ENCODE data around the gene C4orf51. TPM values are rescaled to one million over a fixed set of nuclear protein-coding genes. Genes with fewer than 3 reads are reported as not detected.

Gene C4orf51
- total and polyA plus RNA-seq, 2 donors (not counting 1 experiment from before 2014, with no cell fraction given): not detected

DNA sequence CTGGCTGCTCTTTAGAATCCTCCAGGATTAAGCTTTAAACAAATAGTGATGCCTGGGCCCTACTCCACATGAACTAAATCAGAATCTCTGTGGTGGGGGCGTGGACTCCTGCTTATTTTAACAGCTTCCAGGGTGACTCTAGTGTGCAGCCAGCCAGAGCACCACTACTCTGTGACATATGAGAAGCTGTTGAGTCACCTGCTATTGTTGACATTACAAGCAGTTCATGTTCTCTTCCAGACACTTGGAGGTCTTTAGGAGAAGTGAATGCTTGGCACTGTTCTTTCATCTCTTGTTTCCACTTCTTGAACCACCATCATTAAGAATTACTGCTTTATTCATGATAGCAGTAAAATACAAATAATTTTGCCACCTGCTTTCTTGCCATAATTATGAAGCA is 426 bp upstream of the C4orf51 start:
- no peaks in the 10 kb centered on the region for H3K36me3 ChIP-seq (ENCODE audit: control insufficient read depth, insufficient read depth, low read length)
- H3K4me1 ChIP-seq (ENCODE audit: control insufficient read depth, extremely low read depth, insufficient read depth, low read length): peaks cover 4% of the 10 kb centered on the region
- TF ChIP-seq, protein P1, sequence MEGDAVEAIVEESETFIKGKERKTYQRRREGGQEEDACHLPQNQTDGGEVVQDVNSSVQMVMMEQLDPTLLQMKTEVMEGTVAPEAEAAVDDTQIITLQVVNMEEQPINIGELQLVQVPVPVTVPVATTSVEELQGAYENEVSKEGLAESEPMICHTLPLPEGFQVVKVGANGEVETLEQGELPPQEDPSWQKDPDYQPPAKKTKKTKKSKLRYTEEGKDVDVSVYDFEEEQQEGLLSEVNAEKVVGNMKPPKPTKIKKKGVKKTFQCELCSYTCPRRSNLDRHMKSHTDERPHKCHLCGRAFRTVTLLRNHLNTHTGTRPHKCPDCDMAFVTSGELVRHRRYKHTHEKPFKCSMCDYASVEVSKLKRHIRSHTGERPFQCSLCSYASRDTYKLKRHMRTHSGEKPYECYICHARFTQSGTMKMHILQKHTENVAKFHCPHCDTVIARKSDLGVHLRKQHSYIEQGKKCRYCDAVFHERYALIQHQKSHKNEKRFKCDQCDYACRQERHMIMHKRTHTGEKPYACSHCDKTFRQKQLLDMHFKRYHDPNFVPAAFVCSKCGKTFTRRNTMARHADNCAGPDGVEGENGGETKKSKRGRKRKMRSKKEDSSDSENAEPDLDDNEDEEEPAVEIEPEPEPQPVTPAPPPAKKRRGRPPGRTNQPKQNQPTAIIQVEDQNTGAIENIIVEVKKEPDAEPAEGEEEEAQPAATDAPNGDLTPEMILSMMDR (conservative IDR thresholded peaks at IDR 0.05 in 1 of 2, IDR thresholded peaks at IDR 0.05 in 1 of 2; ENCODE audit: low read depth in 1 of 2, low read length in 2 of 2): no peak
- no peak for TF ChIP-seq EZH2 (IDR thresholded peaks at IDR 0.05; ENCODE audit: low read length, missing control alignments)
- H3K4me2 ChIP-seq (ENCODE audit: extremely low read depth, insufficient read depth, low read length): peak overlapping the region; percentile 77
- H3K9me3 ChIP-seq (ENCODE audit: control insufficient read depth, insufficient read depth, low read depth, low read length): no peaks in the 10 kb centered on the region
- H3K79me2 ChIP-seq (ENCODE audit: control insufficient read depth, insufficient read depth, low read length): no peaks in the 10 kb centered on the region
- no peak overlapping the region for H3K9ac ChIP-seq (ENCODE audit: insufficient read depth, low read length)
- no peaks in the 10 kb centered on the region for H3K27me3 ChIP-seq (ENCODE audit: control insufficient read depth, insufficient read depth, low read length)
- peak overlapping the region; percentile 49 for H3K27ac ChIP-seq (ENCODE audit: insufficient read depth, low read length)
- DNase-seq (ENCODE audit: low read depth in 2 of 2): peak; percentile 86 to 95
- no peak overlapping the region for H3K4me3 ChIP-seq (replicated peaks in 1 of 4; ENCODE audit: control extremely low read depth in 1 of 4, insufficient read depth in 1 of 4, low read depth in 3 of 4, low read length in 4 of 4)
- no peaks in the 10 kb centered on the region for H4K20me1 ChIP-seq (ENCODE audit: control insufficient read depth, extremely low read depth, insufficient read depth, low read length)
- H2AFZ ChIP-seq (ENCODE audit: low read length): no peak overlapping the region

DNA sequence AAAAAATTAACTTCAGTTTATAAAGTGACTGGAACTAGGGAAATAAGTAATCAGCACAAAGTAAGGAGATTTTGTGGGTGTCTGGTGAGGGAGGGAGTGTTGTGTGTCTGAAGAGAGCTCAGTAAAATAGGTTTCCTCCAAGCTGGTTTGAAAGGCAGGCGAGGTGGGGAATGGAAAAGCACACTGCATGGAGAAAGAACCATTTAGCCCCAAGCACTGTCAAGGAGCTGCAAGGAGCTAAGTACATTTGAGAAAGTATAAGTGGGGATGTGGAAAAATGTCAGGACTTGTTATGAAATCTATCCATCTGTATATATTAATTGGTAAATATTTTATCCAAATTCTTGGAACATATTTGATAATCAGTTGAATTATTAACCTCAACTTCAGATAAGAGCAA is 956 bp downstream of the C4orf51 start:
- no peaks in the 10 kb centered on the region for H3K9me3 ChIP-seq (ENCODE audit: control insufficient read depth, insufficient read depth, low read depth, low read length)
- TF ChIP-seq EZH2 (IDR thresholded peaks at IDR 0.05; ENCODE audit: low read length, missing control alignments): no peak
- TF ChIP-seq, protein P1 (conservative IDR thresholded peaks at IDR 0.05 in 1 of 2, IDR thresholded peaks at IDR 0.05 in 1 of 2; ENCODE audit: low read depth in 1 of 2, low read length in 2 of 2): no peak
- H3K36me3 ChIP-seq (ENCODE audit: control insufficient read depth, insufficient read depth, low read length): no peaks in the 10 kb centered on the region
- peaks cover 4% of the 10 kb centered on the region for H3K4me1 ChIP-seq (ENCODE audit: control insufficient read depth, extremely low read depth, insufficient read depth, low read length)
- H2AFZ ChIP-seq (ENCODE audit: low read length): no peak overlapping the region
- no peak overlapping the region for H3K4me3 ChIP-seq (replicated peaks in 1 of 4; ENCODE audit: control extremely low read depth in 1 of 4, insufficient read depth in 1 of 4, low read depth in 3 of 4, low read length in 4 of 4)
- no peak overlapping the region for H3K27ac ChIP-seq (ENCODE audit: insufficient read depth, low read length)
- no peaks in the 10 kb centered on the region for H3K27me3 ChIP-seq (ENCODE audit: control insufficient read depth, insufficient read depth, low read length)
- no peak overlapping the region for H3K9ac ChIP-seq (ENCODE audit: insufficient read depth, low read length)
- no peaks in the 10 kb centered on the region for H3K79me2 ChIP-seq (ENCODE audit: control insufficient read depth, insufficient read depth, low read length)
- no peak for DNase-seq (ENCODE audit: low read depth in 2 of 2)
- H4K20me1 ChIP-seq (ENCODE audit: control insufficient read depth, extremely low read depth, insufficient read depth, low read length): no peaks in the 10 kb centered on the region
- no peak overlapping the region for H3K4me2 ChIP-seq (ENCODE audit: extremely low read depth, insufficient read depth, low read length)

DNA sequence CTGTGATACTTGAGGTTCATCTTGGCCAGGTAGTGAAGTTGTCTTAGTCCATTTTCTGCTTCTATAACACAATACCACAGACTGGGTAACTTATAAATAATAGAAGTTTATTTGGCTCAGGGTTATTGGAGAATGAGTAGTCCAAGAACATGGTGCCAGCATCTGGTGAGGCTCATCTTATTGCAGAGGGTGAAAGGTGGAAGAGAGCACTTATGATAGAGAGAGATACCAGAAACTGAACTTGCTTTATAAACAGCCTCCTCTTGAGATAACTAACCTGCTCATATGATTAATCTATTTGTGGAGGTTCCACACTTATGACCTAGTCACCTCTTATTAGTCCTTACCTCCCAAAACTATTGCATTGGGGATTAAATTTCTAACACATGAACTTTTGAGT is 1.6 kb downstream of the C4orf51 start:
- no peaks in the 10 kb centered on the region for H3K9me3 ChIP-seq (ENCODE audit: control insufficient read depth, insufficient read depth, low read depth, low read length)
- H3K79me2 ChIP-seq (ENCODE audit: control insufficient read depth, insufficient read depth, low read length): no peaks in the 10 kb centered on the region
- H3K9ac ChIP-seq (ENCODE audit: insufficient read depth, low read length): no peak overlapping the region
- H3K36me3 ChIP-seq (ENCODE audit: control insufficient read depth, insufficient read depth, low read length): no peaks in the 10 kb centered on the region
- H3K4me1 ChIP-seq (ENCODE audit: control insufficient read depth, extremely low read depth, insufficient read depth, low read length): peaks cover 4% of the 10 kb centered on the region
- H4K20me1 ChIP-seq (ENCODE audit: control insufficient read depth, extremely low read depth, insufficient read depth, low read length): no peaks in the 10 kb centered on the region
- no peaks in the 10 kb centered on the region for H3K27me3 ChIP-seq (ENCODE audit: control insufficient read depth, insufficient read depth, low read length)
- no peak overlapping the region for H3K4me2 ChIP-seq (ENCODE audit: extremely low read depth, insufficient read depth, low read length)
- DNase-seq (ENCODE audit: low read depth in 2 of 2): no peak
- TF ChIP-seq, protein P1 (conservative IDR thresholded peaks at IDR 0.05 in 1 of 2, IDR thresholded peaks at IDR 0.05 in 1 of 2; ENCODE audit: low read depth in 1 of 2, low read length in 2 of 2): no peak
- no peak for TF ChIP-seq EZH2 (IDR thresholded peaks at IDR 0.05; ENCODE audit: low read length, missing control alignments)
- H3K4me3 ChIP-seq (replicated peaks in 1 of 4; ENCODE audit: control extremely low read depth in 1 of 4, insufficient read depth in 1 of 4, low read depth in 3 of 4, low read length in 4 of 4): no peak overlapping the region
- H2AFZ ChIP-seq (ENCODE audit: low read length): no peak overlapping the region
- H3K27ac ChIP-seq (ENCODE audit: insufficient read depth, low read length): no peak overlapping the region

All from fibroblast of lung (primary cell).